Caco-2 (cell line): Measurements from ENCODE around the gene GRIN2A. TPM values are rescaled to one million over a fixed set of nuclear protein-coding genes. Genes with fewer than 3 reads are reported as not detected.

Experiments
- BruUV-seq: library from RNA; stranded (reverse); fragments of 400-500 nt; replicated peaks from 2 replicates; lab custom pipeline; 2021; lab: Mats Ljungman, UMichigan
- CTCF ChIA-PET: fragments of 300-600 bp; sonication (Branson Sonifier 250); formaldehyde crosslinking; loops from one replicate; lab custom pipeline; 2022; ENCODE audit warnings: antibody characterized with exemption; lab: Charles Lee
- POLR2A ChIA-PET: fragments of 300-600 bp; sonication (Branson Sonifier 250); formaldehyde crosslinking; loops from one replicate; lab custom pipeline; 2022; ENCODE audit warnings: antibody characterized with exemption; lab: Charles Lee
- DNase-seq, 2 experiments: peaks; one replicate each; pipeline versions ENCODE4 v3.0.0 to v3.0.0-alpha.2; 2020 to 2022
- H3K27me3 ChIP-seq: replicated peaks from 2 replicates; pipeline ENCODE4 v1.6.0; 2011; ENCODE audit warnings: low read length; ENCODE audit not compliant: control insufficient read depth, insufficient read depth
- H3K36me3 ChIP-seq: 2 replicates; pipeline ENCODE4 v1.5.1; 2011; ENCODE audit warnings: low read length; ENCODE audit not compliant: control insufficient read depth, insufficient read depth
- H3K4me1 ChIP-seq: fragments of 250-450 bp; sonication (Bioruptor Pico); 2 replicates; pipeline ENCODE4 v1.5.1; 2020; ENCODE audit warnings: mild to moderate bottlenecking
- H3K4me3 ChIP-seq: 2 replicates; pipeline ENCODE4 v1.5.1; 2011; ENCODE audit warnings: low read depth, mild to moderate bottlenecking, control low read depth, low read length
- H3K9me3 ChIP-seq: fragments of 250-450 bp; sonication (Bioruptor Pico); 2 replicates; pipeline ENCODE4 v1.5.1; 2020; ENCODE audit warnings: mild to moderate bottlenecking, moderate library complexity
- H3K27ac Mint-ChIP-seq: one replicate; pipeline ENCODE4 v1.8.0; 2022; ENCODE audit warnings: mixed read lengths; ENCODE audit not compliant: unreplicated experiment
- H3K27me3 Mint-ChIP-seq: one replicate; pipeline ENCODE4 v1.8.0; 2022; ENCODE audit warnings: mixed read lengths; ENCODE audit not compliant: insufficient read depth, unreplicated experiment
- H3K36me3 Mint-ChIP-seq: one replicate; pipeline ENCODE4 v1.8.0; 2022; ENCODE audit warnings: mild to moderate bottlenecking, mixed read lengths; ENCODE audit not compliant: insufficient read depth, unreplicated experiment
- H3K4me1 Mint-ChIP-seq: one replicate; pipeline ENCODE4 v1.8.0; 2022; ENCODE audit warnings: low read depth, mixed read lengths; ENCODE audit not compliant: unreplicated experiment
- H3K4me3 Mint-ChIP-seq: one replicate; pipeline ENCODE4 v1.8.0; 2022; ENCODE audit warnings: mild to moderate bottlenecking, moderate library complexity, mixed read lengths; ENCODE audit not compliant: unreplicated experiment
- H3K9me3 Mint-ChIP-seq: one replicate; pipeline ENCODE4 v1.8.0; 2022; ENCODE audit warnings: mixed read lengths; ENCODE audit not compliant: unreplicated experiment
- CTCF ChIP-seq, 2 experiments: fragments of 200-600 bp in 1 of 2; IDR thresholded peaks; 1 replicate in 1 of 2; 2 replicates in 1 of 2; pipeline versions ENCODE4 v1.5.1 to v1.8.0; 2011 to 2022; ENCODE audit warnings: antibody characterized with exemption in 1 of 2, control low read depth in 1 of 2, inconsistent platforms in 1 of 2, low read depth in 1 of 2, low read length in 1 of 2, mild to moderate bottlenecking in 1 of 2, moderate library complexity in 1 of 2; ENCODE audit not compliant: insufficient read depth in 1 of 2, severe bottlenecking in 1 of 2, unreplicated experiment in 1 of 2
- intact Hi-C: fragments of 100-400 bp; cut with micrococcal nuclease; formaldehyde crosslinking; loops from one replicate; pipeline ENCODE4 v1.10.0; 2022; ENCODE audit not compliant: unreplicated experiment
- total RNA-seq: library from RNA; stranded (reverse); gene quantifications from 2 replicates; pipeline ENCODE4 v1.2.3, GENCODE V29; 2022

GRIN2A gene
- total RNA-seq, 1 experiment from 2014 or later: 0.54 TPM

DNA sequence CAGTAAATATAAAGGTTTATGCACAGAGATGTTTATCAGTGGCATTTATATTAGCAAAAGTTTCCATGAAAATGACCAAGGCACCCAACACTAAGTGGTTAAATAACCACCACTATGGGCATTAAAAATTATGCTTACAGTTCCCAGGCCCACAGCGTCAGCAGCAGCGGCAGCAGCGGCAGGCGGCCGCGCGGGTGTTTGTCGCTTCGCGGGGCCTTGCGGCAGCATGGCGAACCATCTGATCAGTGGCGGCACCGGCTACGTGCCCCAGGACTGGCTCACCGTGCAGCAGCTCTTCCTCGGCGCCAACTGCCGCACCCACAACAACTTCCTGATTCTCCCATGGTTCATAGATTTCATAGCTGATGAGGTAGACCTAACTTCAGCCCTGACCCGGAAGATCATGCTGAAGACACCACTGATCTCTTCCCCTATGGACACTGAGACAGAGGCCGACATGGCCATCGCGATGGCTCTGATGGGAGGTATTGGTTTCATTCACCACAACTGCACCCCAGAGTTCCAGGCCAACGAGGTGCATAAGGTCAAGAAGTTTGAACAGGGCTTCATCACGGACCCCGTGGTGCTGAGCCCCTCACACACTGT is 71.0 kb downstream of the GRIN2A start:
- no TSS peak for BruUV-seq
- Mint-ChIP-seq H3K27ac (no peak overlapping the region), H3K4me1 (no peaks in the 10 kb centered on the region), H3K4me3 (no peak overlapping the region), H3K36me3 (no peaks in the 10 kb centered on the region), H3K27me3 (no peaks in the 10 kb centered on the region), H3K9me3 (no peaks in the 10 kb centered on the region)
- intact Hi-C loops: no loop called here
- Histone ChIP-seq H3K4me3 (no peak overlapping the region), H3K9me3 (no peaks in the 10 kb centered on the region), H3K36me3 (no peaks in the 10 kb centered on the region), H3K4me1 (no peaks in the 10 kb centered on the region), H3K27me3 (no peaks in the 10 kb centered on the region)
- no peak for TF ChIP-seq CTCF (IDR thresholded peaks at IDR 0.05; ENCODE audit: insufficient read depth in 1 of 2, low read depth in 1 of 2, low read length in 1 of 2, severe bottlenecking in 1 of 2, unreplicated experiment in 1 of 2)
- no peak for DNase-seq
- ChIA-PET CTCF (no interaction called here), POLR2A (no interaction called here)

DNA sequence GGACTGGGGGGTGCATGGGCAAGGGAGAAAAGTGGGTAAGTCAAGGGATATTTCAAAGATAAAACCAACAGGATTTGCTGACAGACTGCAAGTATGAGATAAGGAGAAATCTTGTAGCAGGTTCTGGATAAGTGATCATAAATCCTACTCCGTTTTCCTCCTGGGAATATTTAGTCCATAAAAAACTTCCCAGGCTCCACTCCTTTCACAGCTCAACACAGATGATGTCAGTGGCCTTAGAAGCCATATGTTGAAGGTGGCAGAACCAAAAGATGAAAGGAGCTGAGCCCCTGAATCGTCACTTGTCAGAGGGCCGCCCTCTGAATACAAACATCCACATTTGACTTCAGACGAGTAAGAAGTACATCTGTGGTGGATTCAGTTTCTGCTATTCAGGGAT is 71.7 kb downstream of the GRIN2A start:
- BruUV-seq: no TSS peak
- Histone ChIP-seq H3K4me1 (no peaks in the 10 kb centered on the region), H3K4me3 (no peak overlapping the region), H3K9me3 (no peaks in the 10 kb centered on the region), H3K27me3 (no peaks in the 10 kb centered on the region), H3K36me3 (no peaks in the 10 kb centered on the region)
- no peaks in the 10 kb centered on the region for H3K4me1 Mint-ChIP-seq
- intact Hi-C loops: no loop called here
- no peaks in the 10 kb centered on the region for H3K36me3 Mint-ChIP-seq
- ChIA-PET CTCF (no interaction called here), POLR2A (no interaction called here)
- H3K27ac Mint-ChIP-seq: no peak overlapping the region
- no peaks in the 10 kb centered on the region for H3K9me3 Mint-ChIP-seq
- TF ChIP-seq CTCF (IDR thresholded peaks at IDR 0.05; ENCODE audit: insufficient read depth in 1 of 2, low read depth in 1 of 2, low read length in 1 of 2, severe bottlenecking in 1 of 2, unreplicated experiment in 1 of 2): no peak
- H3K4me3 Mint-ChIP-seq: no peak overlapping the region
- no peaks in the 10 kb centered on the region for H3K27me3 Mint-ChIP-seq
- no peak for DNase-seq

GRCh38 chr16:10107081-10107480 is 75.1 kb downstream of the GRIN2A start:
- ChIA-PET CTCF (no interaction called here), POLR2A (no interaction called here)
- no peaks in the 10 kb centered on the region for H3K27me3 ChIP-seq
- Mint-ChIP-seq H3K27ac (no peak overlapping the region), H3K36me3 (no peaks in the 10 kb centered on the region), H3K4me1 (no peaks in the 10 kb centered on the region), H3K27me3 (no peaks in the 10 kb centered on the region), H3K4me3 (no peak overlapping the region), H3K9me3 (no peaks in the 10 kb centered on the region)
- no peak for TF ChIP-seq CTCF (IDR thresholded peaks at IDR 0.05; ENCODE audit: insufficient read depth in 1 of 2, low read depth in 1 of 2, low read length in 1 of 2, severe bottlenecking in 1 of 2, unreplicated experiment in 1 of 2)
- no peak for DNase-seq
- no peak overlapping the region for H3K4me3 ChIP-seq
- no peaks in the 10 kb centered on the region for H3K9me3 ChIP-seq
- BruUV-seq: no TSS peak
- H3K4me1 ChIP-seq: no peaks in the 10 kb centered on the region
- no peaks in the 10 kb centered on the region for H3K36me3 ChIP-seq
- intact Hi-C loops: no loop called here
